ENCODE measurements around the gene ARHGAP25. TPM values are rescaled to one million over a fixed set of nuclear protein-coding genes. Genes with fewer than 3 reads are reported as not detected.

The ARHGAP25 gene
- total RNA-seq, 1 experiment from 2014 or later: not detected

- Histone ChIP-seq H3K9me2 (ENCODE audit: insufficient read depth) (no peaks in the 10 kb centered on the region), H3K4me3 (no peak overlapping the region), H3K27me3 (ENCODE audit: insufficient read depth, low read depth) (no peaks in the 10 kb centered on the region), H3K4me1 (replicated peaks; ENCODE audit: insufficient read depth) (no peaks in the 10 kb centered on the region), H3K9me3 (ENCODE audit: insufficient read depth, low read depth) (no peaks in the 10 kb centered on the region), H3K4me2 (no peak overlapping the region), H3K79me2 (ENCODE audit: low read depth) (no peaks in the 10 kb centered on the region), H2AFZ (no peak overlapping the region), H3K36me3 (ENCODE audit: low read depth) (no peaks in the 10 kb centered on the region), H3K27ac (no peak overlapping the region), H3F3A (ENCODE audit: insufficient read depth, low read depth) (no peaks in the 10 kb centered on the region), H4K20me1 (ENCODE audit: insufficient read depth) (no peaks in the 10 kb centered on the region)
- TF ChIP-seq, protein P1, sequence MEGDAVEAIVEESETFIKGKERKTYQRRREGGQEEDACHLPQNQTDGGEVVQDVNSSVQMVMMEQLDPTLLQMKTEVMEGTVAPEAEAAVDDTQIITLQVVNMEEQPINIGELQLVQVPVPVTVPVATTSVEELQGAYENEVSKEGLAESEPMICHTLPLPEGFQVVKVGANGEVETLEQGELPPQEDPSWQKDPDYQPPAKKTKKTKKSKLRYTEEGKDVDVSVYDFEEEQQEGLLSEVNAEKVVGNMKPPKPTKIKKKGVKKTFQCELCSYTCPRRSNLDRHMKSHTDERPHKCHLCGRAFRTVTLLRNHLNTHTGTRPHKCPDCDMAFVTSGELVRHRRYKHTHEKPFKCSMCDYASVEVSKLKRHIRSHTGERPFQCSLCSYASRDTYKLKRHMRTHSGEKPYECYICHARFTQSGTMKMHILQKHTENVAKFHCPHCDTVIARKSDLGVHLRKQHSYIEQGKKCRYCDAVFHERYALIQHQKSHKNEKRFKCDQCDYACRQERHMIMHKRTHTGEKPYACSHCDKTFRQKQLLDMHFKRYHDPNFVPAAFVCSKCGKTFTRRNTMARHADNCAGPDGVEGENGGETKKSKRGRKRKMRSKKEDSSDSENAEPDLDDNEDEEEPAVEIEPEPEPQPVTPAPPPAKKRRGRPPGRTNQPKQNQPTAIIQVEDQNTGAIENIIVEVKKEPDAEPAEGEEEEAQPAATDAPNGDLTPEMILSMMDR (conservative IDR thresholded peaks at IDR 0.05): no peak
- no peak for TF ChIP-seq EZH2 (IDR thresholded peaks at IDR 0.05; ENCODE audit: low read depth)
- ChIA-PET POLR2A (ENCODE audit: unreplicated experiment) (no interaction called here), CTCF (no interaction called here)
- no TSS peak for BruUV-seq (replicated peaks)
- intact Hi-C loops (cut with micrococcal nuclease; ENCODE audit: unreplicated experiment): no loop called here
- no peak for DNase-seq
These were observed 33.4 kb downstream of the ARHGAP25 start for GRCh38 chr2:68767996-68768395.

DNA sequence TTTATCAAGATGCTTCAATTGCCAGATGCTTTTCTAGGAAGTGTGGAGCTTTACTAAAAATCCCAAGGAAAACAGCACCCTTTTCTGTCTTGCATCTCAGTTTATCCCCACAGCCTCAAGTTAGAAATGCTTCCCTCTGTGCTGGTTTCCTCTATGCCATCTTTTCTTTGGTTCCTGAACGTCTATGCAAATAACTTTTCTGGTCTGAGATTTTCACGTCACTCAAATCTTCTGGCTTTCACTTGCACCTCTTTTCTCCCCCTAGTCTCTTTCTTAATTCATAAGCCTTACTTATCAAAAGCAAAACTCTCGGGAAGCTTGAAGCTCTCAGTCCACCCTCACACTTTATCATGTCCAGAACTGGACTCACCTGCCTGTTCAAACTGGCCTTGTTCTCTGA is 33.9 kb downstream of the ARHGAP25 start:
- BruUV-seq (replicated peaks): no TSS peak

DNA sequence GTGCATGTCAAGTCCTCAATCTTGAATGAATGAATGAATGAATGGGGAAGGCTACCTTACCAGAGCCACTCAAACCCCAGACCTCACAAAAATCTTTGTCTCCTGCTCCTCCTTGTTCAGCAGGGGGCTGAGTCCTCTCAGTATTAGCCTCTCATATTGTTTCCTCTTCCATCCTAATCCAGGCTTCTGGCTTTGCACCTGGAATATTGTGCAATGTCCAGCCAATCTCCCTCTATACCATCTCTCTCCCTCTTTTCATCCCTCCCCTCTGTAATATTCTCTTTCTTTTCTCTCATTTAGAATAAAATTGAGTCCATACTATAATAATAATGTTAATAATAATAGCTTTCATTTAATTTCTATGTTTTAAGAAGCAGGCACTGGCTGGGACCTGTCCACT is 34.3 kb downstream of the ARHGAP25 start:
- Histone ChIP-seq H3K4me2 (no peak overlapping the region), H3K4me3 (no peak overlapping the region), H3K79me2 (ENCODE audit: low read depth) (no peaks in the 10 kb centered on the region), H3K27me3 (ENCODE audit: insufficient read depth, low read depth) (no peaks in the 10 kb centered on the region), H3F3A (ENCODE audit: insufficient read depth, low read depth) (no peaks in the 10 kb centered on the region), H3K36me3 (ENCODE audit: low read depth) (no peaks in the 10 kb centered on the region), H4K20me1 (ENCODE audit: insufficient read depth) (no peaks in the 10 kb centered on the region), H3K27ac (no peak overlapping the region), H3K9me2 (ENCODE audit: insufficient read depth) (no peaks in the 10 kb centered on the region), H3K4me1 (replicated peaks; ENCODE audit: insufficient read depth) (no peaks in the 10 kb centered on the region), H2AFZ (no peak overlapping the region), H3K9me3 (ENCODE audit: insufficient read depth, low read depth) (no peaks in the 10 kb centered on the region)
- CTCF ChIA-PET: no interaction called here
- intact Hi-C loops (cut with micrococcal nuclease; ENCODE audit: unreplicated experiment): no loop called here
- BruUV-seq (replicated peaks): no TSS peak
- POLR2A ChIA-PET (ENCODE audit: unreplicated experiment): no interaction called here
- TF ChIP-seq, protein P1 (conservative IDR thresholded peaks at IDR 0.05): no peak
- TF ChIP-seq EZH2 (IDR thresholded peaks at IDR 0.05; ENCODE audit: low read depth): no peak
- DNase-seq: no peak

More for the DNA sequence above, 33.9 kb downstream of the ARHGAP25 start:
- no peak overlapping the region for H3K4me2 ChIP-seq
- H3K36me3 ChIP-seq (ENCODE audit: low read depth): no peaks in the 10 kb centered on the region
- H3K79me2 ChIP-seq (ENCODE audit: low read depth): no peaks in the 10 kb centered on the region
- no peaks in the 10 kb centered on the region for H3K27me3 ChIP-seq (ENCODE audit: insufficient read depth, low read depth)
- H2AFZ ChIP-seq: no peak overlapping the region
- no peak for DNase-seq
- ChIA-PET POLR2A (ENCODE audit: unreplicated experiment) (no interaction called here), CTCF (no interaction called here)
- H3K9me2 ChIP-seq (ENCODE audit: insufficient read depth): no peaks in the 10 kb centered on the region
- no peaks in the 10 kb centered on the region for H4K20me1 ChIP-seq (ENCODE audit: insufficient read depth)
- no peak for TF ChIP-seq EZH2 (IDR thresholded peaks at IDR 0.05; ENCODE audit: low read depth)
- TF ChIP-seq, protein P1 (conservative IDR thresholded peaks at IDR 0.05): no peak
- no peak overlapping the region for H3K27ac ChIP-seq
- no peaks in the 10 kb centered on the region for H3K9me3 ChIP-seq (ENCODE audit: insufficient read depth, low read depth)
- no peak overlapping the region for H3K4me3 ChIP-seq
- H3K4me1 ChIP-seq (replicated peaks; ENCODE audit: insufficient read depth): no peaks in the 10 kb centered on the region
- H3F3A ChIP-seq (ENCODE audit: insufficient read depth, low read depth): no peaks in the 10 kb centered on the region
- intact Hi-C loops (cut with micrococcal nuclease; ENCODE audit: unreplicated experiment): no loop called here

All from PC-9 (cell line).